ENCODE data around the gene BAIAP2. TPM values are rescaled to one million over a fixed set of nuclear protein-coding genes. Genes with fewer than 3 reads are reported as not detected.

Gene BAIAP2
- total and polyA plus RNA-seq, 2 experiments from 2014 or later: 27.1 to 49.7 TPM

- Histone ChIP-seq H3K4me3 (no peak overlapping the region), H3K27ac (peak overlapping the region; percentile 8), H3K9me3 (ENCODE audit: low read depth) (no peaks in the 10 kb centered on the region), H4K20me1 (ENCODE audit: insufficient read depth, poor library complexity, severe bottlenecking) (peaks cover 41% of the 10 kb centered on the region), H3K79me2 (peaks cover 89% of the 10 kb centered on the region), H2AFZ (no peak overlapping the region), H3K4me2 (peak overlapping the region; percentile 63), H3K4me1 (ENCODE audit: insufficient read depth) (peaks cover 55% of the 10 kb centered on the region), H3K27me3 (no peaks in the 10 kb centered on the region), H3K9me2 (replicated peaks; ENCODE audit: insufficient read depth) (no peaks in the 10 kb centered on the region), H3K36me3 (replicated peaks; ENCODE audit: insufficient read depth, low read depth) (no peaks in the 10 kb centered on the region)
- TF ChIP-seq EZH2 (IDR thresholded peaks at IDR 0.05; ENCODE audit: borderline replicate concordance) (no peak), EZH2phosphoT487 (IDR thresholded peaks at IDR 0.05; ENCODE audit: low read depth, severe bottlenecking, unreplicated experiment) (no peak), CTCF (IDR thresholded peaks at IDR 0.05; ENCODE audit: poor library complexity) (no peak)
- WGBS (ENCODE audit: low lambda C conversion rate, missing lambda C conversion rate): 66% methylated on average over 28 of the region's 28 CpGs
- no peak for DNase-seq (ENCODE audit: low spot score)
These were observed 5.2 kb downstream of the BAIAP2 start for GRCh38 chr17:81039854-81040758.

GRCh38 chr17:81040791-81041337 is 5.9 kb downstream of the BAIAP2 start:
- Histone ChIP-seq H3K36me3 (replicated peaks; ENCODE audit: insufficient read depth, low read depth) (no peaks in the 10 kb centered on the region), H3K27ac (peak overlapping the region; percentile 8), H3K4me1 (ENCODE audit: insufficient read depth) (peaks cover 61% of the 10 kb centered on the region), H3K9me3 (ENCODE audit: low read depth) (no peaks in the 10 kb centered on the region), H2AFZ (no peak overlapping the region), H3K9me2 (replicated peaks; ENCODE audit: insufficient read depth) (no peaks in the 10 kb centered on the region), H3K27me3 (no peaks in the 10 kb centered on the region), H3K79me2 (peaks cover 94% of the 10 kb centered on the region), H3K4me3 (no peak overlapping the region), H4K20me1 (ENCODE audit: insufficient read depth, poor library complexity, severe bottlenecking) (peaks cover 44% of the 10 kb centered on the region), H3K4me2 (peak overlapping the region; percentile 63)
- whole genome bisulfite sequencing (ENCODE audit: low lambda C conversion rate, missing lambda C conversion rate): 75% methylated on average over 6 of the region's 6 CpGs
- no peak for DNase-seq (ENCODE audit: low spot score)
- no peak for TF ChIP-seq EZH2phosphoT487 (IDR thresholded peaks at IDR 0.05; ENCODE audit: low read depth, severe bottlenecking, unreplicated experiment)
- TF ChIP-seq CTCF (IDR thresholded peaks at IDR 0.05; ENCODE audit: poor library complexity): peak; percentile 25

- WGBS (ENCODE audit: low lambda C conversion rate, missing lambda C conversion rate): 97% methylated on average over 9 of the region's 9 CpGs
- Histone ChIP-seq H2AFZ (no peak overlapping the region), H3K9me3 (ENCODE audit: low read depth) (no peaks in the 10 kb centered on the region), H3K4me3 (no peak overlapping the region), H3K9me2 (replicated peaks; ENCODE audit: insufficient read depth) (no peaks in the 10 kb centered on the region), H3K4me1 (ENCODE audit: insufficient read depth) (peaks cover 43% of the 10 kb centered on the region), H3K27me3 (no peaks in the 10 kb centered on the region), H4K20me1 (ENCODE audit: insufficient read depth, poor library complexity, severe bottlenecking) (peaks cover 34% of the 10 kb centered on the region), H3K79me2 (peaks cover 94% of the 10 kb centered on the region), H3K36me3 (replicated peaks; ENCODE audit: insufficient read depth, low read depth) (no peaks in the 10 kb centered on the region), H3K4me2 (no peak overlapping the region), H3K27ac (no peak overlapping the region)
- no peak for DNase-seq (ENCODE audit: low spot score)
- TF ChIP-seq EZH2phosphoT487 (IDR thresholded peaks at IDR 0.05; ENCODE audit: low read depth, severe bottlenecking, unreplicated experiment): no peak
- TF ChIP-seq CTCF (IDR thresholded peaks at IDR 0.05; ENCODE audit: poor library complexity): no peak
- no peak for TF ChIP-seq EZH2 (IDR thresholded peaks at IDR 0.05; ENCODE audit: borderline replicate concordance)
These were observed 7.7 kb downstream of the BAIAP2 start for GRCh38 chr17:81042606-81043005.

All from hepatocyte (in vitro differentiated cells).